A673 (cell line): ENCODE measurements around the gene NBEAL1. TPM values are rescaled to one million over a fixed set of nuclear protein-coding genes. Genes with fewer than 3 reads are reported as not detected.

ENCODE experiments used
- BruUV-seq: library from RNA; stranded (reverse); fragments of 400-500 nt; replicated peaks from 2 replicates; lab custom pipeline; 2021; lab: Mats Ljungman, UMichigan
- CTCF ChIA-PET: fragments of 300-600 bp; sonication (Branson Sonifier 250); formaldehyde crosslinking; loops from one replicate; lab custom pipeline; 2022; ENCODE audit warnings: antibody characterized with exemption; lab: Charles Lee
- POLR2A ChIA-PET: fragments of 300-600 bp; sonication (Branson Sonifier 250); formaldehyde crosslinking; loops from one replicate; lab custom pipeline; 2022; ENCODE audit warnings: antibody characterized with exemption; ENCODE audit not compliant: low non-redundant PET; lab: Charles Lee
- DNase-seq: peaks from one replicate; pipeline ENCODE4 v3.0.0-alpha.2; 2015; ENCODE audit warnings: low spot score
- H3K27ac ChIP-seq: fragments of 200-600 bp; sonication (generic); 2 replicates; pipeline ENCODE4 v1.5.1; 2016; ENCODE audit warnings: mixed run types, low read depth, mild to moderate bottlenecking, mixed read lengths, antibody characterized with exemption, low read length; ENCODE audit not compliant: poor library complexity, severe bottlenecking
- H3K27me3 ChIP-seq: fragments of 200-600 bp; sonication (generic); replicated peaks from 2 replicates; pipeline ENCODE4 v1.6.1; 2017; ENCODE audit warnings: mixed run types, low read depth, mild to moderate bottlenecking, mixed read lengths, antibody characterized with exemption, low read length; ENCODE audit not compliant: insufficient read depth, poor library complexity
- H3K36me3 ChIP-seq: fragments of 200-600 bp; sonication (generic); 2 replicates; pipeline ENCODE4 v1.6.1; 2016; ENCODE audit warnings: mixed run types, mild to moderate bottlenecking, mixed read lengths, antibody characterized with exemption, low read length; ENCODE audit not compliant: insufficient read depth, poor library complexity, severe bottlenecking
- H3K4me1 ChIP-seq: fragments of 200-600 bp; sonication (generic); 2 replicates; pipeline ENCODE4 v1.6.1; 2017; ENCODE audit warnings: mixed run types, mild to moderate bottlenecking, mixed read lengths, antibody characterized with exemption, low read length; ENCODE audit not compliant: insufficient read depth, poor library complexity, severe bottlenecking
- H3K4me3 ChIP-seq: fragments of 200-600 bp; sonication (generic); 2 replicates; pipeline ENCODE4 v1.5.1; 2016; ENCODE audit warnings: low read depth, mixed run types, mild to moderate bottlenecking, mixed read lengths, low read length; ENCODE audit not compliant: poor library complexity, severe bottlenecking
- H3K9me3 ChIP-seq: fragments of 200-600 bp; sonication (generic); 2 replicates; pipeline ENCODE4 v1.6.1; 2016; ENCODE audit warnings: mixed run types, low read depth, mild to moderate bottlenecking, mixed read lengths, antibody characterized with exemption, low read length; ENCODE audit not compliant: poor library complexity, severe bottlenecking
- EZH2 ChIP-seq: fragments of 200-600 bp; sonication (generic); IDR thresholded peaks from 2 replicates; pipeline ENCODE4 v1.6.1; 2017; ENCODE audit warnings: borderline replicate concordance, low read depth, mild to moderate bottlenecking, mixed read lengths, antibody characterized with exemption, low read length; ENCODE audit not compliant: poor library complexity, severe bottlenecking
- intact Hi-C: fragments of 100-400 bp; cut with micrococcal nuclease; formaldehyde crosslinking; loops from one replicate; pipeline ENCODE4 v1.10.0; 2022; ENCODE audit not compliant: unreplicated experiment
- total RNA-seq: library from RNA; stranded (reverse); gene quantifications from 2 replicates; pipeline ENCODE4 v1.2.3, GENCODE V29; 2021
- TF ChIP-seq, protein P1 (sequence below): fragments of 300-800, 200-600 bp; sonication (generic); conservative IDR thresholded peaks from 2 replicates; pipeline ENCODE4 v1.5.1; 2017; ENCODE audit warnings: low read depth, mild to moderate bottlenecking, antibody characterized with exemption, low read length, moderate library complexity, mixed read lengths

NBEAL1 gene
- total RNA-seq, 1 experiment from 2014 or later, result 15.8 TPM

DNA sequence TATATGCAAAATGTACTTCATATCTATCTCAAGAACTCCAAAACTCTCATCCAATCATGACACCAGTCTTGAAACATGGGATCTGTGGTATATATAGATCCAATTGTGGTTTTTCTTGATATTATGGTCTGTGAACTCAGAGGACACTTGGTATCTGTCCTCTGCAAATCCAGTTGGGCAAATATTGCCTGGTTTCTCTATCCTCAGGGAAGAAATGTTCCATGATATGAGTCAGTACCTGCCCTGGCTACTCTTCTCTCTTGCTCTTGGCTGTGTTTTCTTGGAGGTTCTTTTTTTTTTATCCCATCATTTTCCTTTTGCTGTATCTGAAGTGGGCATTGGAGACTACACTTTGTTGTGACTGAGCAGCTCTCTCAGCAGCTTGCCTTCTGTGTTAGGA, 10.9 kb downstream of the NBEAL1 start:
- POLR2A ChIA-PET, result no interaction called here
- Histone ChIP-seq H3K27me3 (no peaks in the 10 kb centered on the region), H3K36me3 (no peaks in the 10 kb centered on the region), H3K4me1 (peaks cover 4% of the 10 kb centered on the region), H3K9me3 (no peaks in the 10 kb centered on the region), H3K27ac (no peak overlapping the region), H3K4me3 (no peak overlapping the region)
- no peak for DNase-seq
- CTCF ChIA-PET, result no interaction called here
- intact Hi-C loops, result no loop called here
- TF ChIP-seq, protein P1, sequence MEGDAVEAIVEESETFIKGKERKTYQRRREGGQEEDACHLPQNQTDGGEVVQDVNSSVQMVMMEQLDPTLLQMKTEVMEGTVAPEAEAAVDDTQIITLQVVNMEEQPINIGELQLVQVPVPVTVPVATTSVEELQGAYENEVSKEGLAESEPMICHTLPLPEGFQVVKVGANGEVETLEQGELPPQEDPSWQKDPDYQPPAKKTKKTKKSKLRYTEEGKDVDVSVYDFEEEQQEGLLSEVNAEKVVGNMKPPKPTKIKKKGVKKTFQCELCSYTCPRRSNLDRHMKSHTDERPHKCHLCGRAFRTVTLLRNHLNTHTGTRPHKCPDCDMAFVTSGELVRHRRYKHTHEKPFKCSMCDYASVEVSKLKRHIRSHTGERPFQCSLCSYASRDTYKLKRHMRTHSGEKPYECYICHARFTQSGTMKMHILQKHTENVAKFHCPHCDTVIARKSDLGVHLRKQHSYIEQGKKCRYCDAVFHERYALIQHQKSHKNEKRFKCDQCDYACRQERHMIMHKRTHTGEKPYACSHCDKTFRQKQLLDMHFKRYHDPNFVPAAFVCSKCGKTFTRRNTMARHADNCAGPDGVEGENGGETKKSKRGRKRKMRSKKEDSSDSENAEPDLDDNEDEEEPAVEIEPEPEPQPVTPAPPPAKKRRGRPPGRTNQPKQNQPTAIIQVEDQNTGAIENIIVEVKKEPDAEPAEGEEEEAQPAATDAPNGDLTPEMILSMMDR, result no peak
- no peak for TF ChIP-seq EZH2
- no TSS peak for BruUV-seq

DNA sequence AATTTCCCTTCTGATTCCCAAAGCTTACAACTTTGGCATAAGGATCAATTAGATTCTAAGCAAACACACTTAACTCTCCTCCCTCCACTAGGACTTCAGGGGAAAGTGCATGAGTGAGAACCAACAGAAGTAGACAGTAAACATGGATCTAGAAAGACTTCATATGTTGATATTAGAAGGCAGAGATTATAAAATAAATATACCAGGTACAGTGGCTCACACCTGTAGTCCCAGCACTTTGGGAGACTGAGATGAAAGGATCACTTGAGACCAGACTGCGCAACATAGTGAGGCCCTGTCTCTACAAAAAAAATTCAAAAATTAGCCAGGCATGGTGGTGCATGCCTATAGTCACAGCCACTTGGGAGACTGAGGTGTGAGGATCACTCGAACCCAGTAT, 15.9 kb downstream of the NBEAL1 start:
- intact Hi-C loops, result no loop called here
- H3K4me1 ChIP-seq, result peaks cover 8% of the 10 kb centered on the region
- TF ChIP-seq EZH2, result no peak
- TF ChIP-seq, protein P1, result no peak
- no peak overlapping the region for H3K4me3 ChIP-seq
- no peak for DNase-seq
- ChIA-PET CTCF (no interaction called here), POLR2A (no interaction called here)
- H3K27me3 ChIP-seq, result no peaks in the 10 kb centered on the region
- no peak overlapping the region for H3K27ac ChIP-seq
- H3K36me3 ChIP-seq, result no peaks in the 10 kb centered on the region
- no TSS peak for BruUV-seq
- no peaks in the 10 kb centered on the region for H3K9me3 ChIP-seq

DNA sequence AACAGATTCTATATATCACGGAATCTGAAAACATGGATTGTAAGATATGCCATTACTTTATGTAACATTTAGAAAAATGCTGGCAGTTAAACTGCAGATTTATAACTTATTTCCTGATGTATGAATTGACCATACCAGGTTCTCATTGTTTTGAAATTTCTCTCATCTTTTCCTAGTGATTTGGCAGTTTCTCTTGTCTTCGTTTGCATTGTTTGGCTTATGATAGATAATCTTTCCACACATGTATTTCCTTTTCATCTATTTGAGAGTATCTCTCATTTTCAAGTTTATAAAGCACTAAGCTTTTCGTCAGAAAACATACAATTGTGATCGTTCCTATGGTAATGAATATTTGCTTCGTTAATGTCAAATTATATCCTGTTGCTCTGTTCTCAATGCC, 16.3 kb downstream of the NBEAL1 start:
- no TSS peak for BruUV-seq
- no peaks in the 10 kb centered on the region for H3K36me3 ChIP-seq
- POLR2A ChIA-PET, result no interaction called here
- no peaks in the 10 kb centered on the region for H3K27me3 ChIP-seq
- DNase-seq, result no peak
- no peak for TF ChIP-seq EZH2
- TF ChIP-seq, protein P1, result no peak
- H3K4me1 ChIP-seq, result peaks cover 13% of the 10 kb centered on the region
- H3K9me3 ChIP-seq, result no peaks in the 10 kb centered on the region
- CTCF ChIA-PET, result no interaction called here
- H3K27ac ChIP-seq, result no peak overlapping the region
- intact Hi-C loops, result no loop called here
- H3K4me3 ChIP-seq, result no peak overlapping the region
